SH-SY5Y (cell line): ENCODE measurements around the gene ZNF800.

Source experiments
- GATA2 ChIP-seq: IDR thresholded peaks from 2 replicates; pipeline ENCODE4 v1.6.1; 2011; ENCODE audit warnings: mild to moderate bottlenecking, low read depth, low read length
- GATA3 ChIP-seq: IDR thresholded peaks from 2 replicates; pipeline ENCODE4 v1.6.1; 2011; ENCODE audit warnings: low read depth, mild to moderate bottlenecking, low read length, moderate library complexity

The ZNF800 gene

GRCh38 chr7:127378537-127378936 is 14.0 kb downstream of the ZNF800 start:
- TF ChIP-seq GATA3 (no peak), GATA2 (no peak)

GRCh38 chr7:127377425-127377824 is 15.1 kb downstream of the ZNF800 start:
- TF ChIP-seq GATA2: no peak
- TF ChIP-seq GATA3: no peak

- no peak for TF ChIP-seq GATA3
- TF ChIP-seq GATA2: no peak
These were observed 16.9 kb downstream of the ZNF800 start for GRCh38 chr7:127375631-127376030.

- TF ChIP-seq GATA3 (no peak), GATA2 (no peak)
These were observed 24.8 kb downstream of the ZNF800 start for GRCh38 chr7:127367679-127368078.

GRCh38 chr7:127366680-127367079 is 25.8 kb downstream of the ZNF800 start:
- TF ChIP-seq GATA3 (no peak), GATA2 (no peak)

- no peak for TF ChIP-seq GATA3
- TF ChIP-seq GATA2: no peak
These were observed 26.6 kb downstream of the ZNF800 start for GRCh38 chr7:127365957-127366315.

GRCh38 chr7:127365164-127365956 is 27.1 kb downstream of the ZNF800 start:
- TF ChIP-seq GATA2 (no peak), GATA3 (no peak)

- TF ChIP-seq GATA2 (no peak), GATA3 (no peak)
These were observed 30.0 kb downstream of the ZNF800 start for GRCh38 chr7:127362364-127363027.

- TF ChIP-seq GATA2 (no peak), GATA3 (no peak)
These were observed 30.8 kb downstream of the ZNF800 start for GRCh38 chr7:127361736-127362135.

GRCh38 chr7:127359011-127359410 is 33.5 kb downstream of the ZNF800 start:
- TF ChIP-seq GATA3 (no peak), GATA2 (no peak)

GRCh38 chr7:127353897-127354296 is 38.6 kb downstream of the ZNF800 start:
- TF ChIP-seq GATA3: no peak
- TF ChIP-seq GATA2: no peak

GRCh38 chr7:127350586-127350985 is 41.9 kb downstream of the ZNF800 start:
- no peak for TF ChIP-seq GATA2
- TF ChIP-seq GATA3: no peak

- TF ChIP-seq GATA2 (0 out of 2 replicates have a peak, but pooled peaks have one; percentile 16), GATA3 (no peak)
These were observed 42.6 kb downstream of the ZNF800 start for GRCh38 chr7:127349881-127350280.

- TF ChIP-seq GATA2 (no peak), GATA3 (no peak)
These were observed 44.3 kb downstream of the ZNF800 start for GRCh38 chr7:127348247-127348631.
